H1 (cell line): Measurements from ENCODE around the gene TXNRD3. TPM values are rescaled to one million over a fixed set of nuclear protein-coding genes. Genes with fewer than 3 reads are reported as not detected.

ENCODE experiments used
- CBX8 ChIP-seq: fragments of 300-800, 300-1000 bp; sonication (generic); IDR thresholded peaks from 2 replicates; pipeline ENCODE4 v1.7.1; 2016; ENCODE audit warnings: low read depth, low read length, borderline replicate concordance
- CEBPB ChIP-seq: IDR thresholded peaks from 2 replicates; pipeline ENCODE4 v1.6.1; 2012; ENCODE audit warnings: low read depth, low read length
- CTBP2 ChIP-seq: IDR thresholded peaks from 2 replicates; pipeline ENCODE4 v1.7.0; 2011; ENCODE audit warnings: borderline replicate concordance, mild to moderate bottlenecking, moderate library complexity, mixed read lengths, low read length; ENCODE audit not compliant: insufficient read depth, insufficient read length
- HDAC6 ChIP-seq: IDR thresholded peaks from one replicate; pipeline ENCODE4 v1.7.1; 2012; ENCODE audit warnings: low read depth, mild to moderate bottlenecking, inconsistent platforms, low read length, moderate library complexity
- JUND ChIP-seq: IDR thresholded peaks from 2 replicates; pipeline ENCODE4 v1.6.1; 2011; ENCODE audit warnings: mild to moderate bottlenecking, improper control_type of control experiment, low read length
- PHF8 ChIP-seq: fragments of 200-600 bp; sonication (generic); conservative IDR thresholded peaks from 2 replicates; pipeline ENCODE4 v1.7.1; 2012; ENCODE audit warnings: low read depth, mild to moderate bottlenecking, inconsistent platforms, low read length, moderate library complexity
- SIX5 ChIP-seq: IDR thresholded peaks from 2 replicates; pipeline ENCODE4 v1.6.1; 2011; ENCODE audit warnings: mild to moderate bottlenecking, low read depth, low read length
- polyA plus RNA-seq, 7 experiments: library from polyadenylated mRNA; depleted of rRNA in 3 of 7; stranded (reverse) in 5 of 7; unstranded in 2 of 7; fragments of >200 nt in 5 of 7; fragments of 200-250 nt in 2 of 7; gene quantifications; 1 replicate in 5 of 7; 2 replicates in 1 of 7; 4 replicates in 1 of 7; pipeline versions ENCODE4 v1.2.1 to v1.2.3, GENCODE V29; 2011 to 2013; ENCODE audit warnings: missing spikeins in 2 of 7, mixed read lengths in 2 of 7
- total RNA-seq: library from RNA; stranded (reverse); fragmentation: NEBNext Ultra II Directional; extraction: Animal tissue kit (Norgen Biotek cat#: 25700); gene quantifications from 2 replicates; pipeline ENCODE4 v1.2.1, GENCODE V29; 2021
- TF ChIP-seq, protein P1 (sequence below), 3 experiments: IDR thresholded peaks; 1 replicate in 2 of 3; 2 replicates in 1 of 3; pipeline versions ENCODE4 v1.5.1 to v1.6.1; 2011; ENCODE audit warnings: low read length in 3 of 3, mild to moderate bottlenecking in 3 of 3, inconsistent platforms in 2 of 3, low read depth in 1 of 3, moderate library complexity in 1 of 3; ENCODE audit not compliant: insufficient read depth in 1 of 3; ENCODE audit errors: control extremely low read depth in 1 of 3

The TXNRD3 gene
- total and polyA plus RNA-seq, 2 of the 8 experiments (the other 6 are each of a cell fraction or from before 2014, with no cell fraction given), result 3.4 to 4.3 TPM

DNA sequence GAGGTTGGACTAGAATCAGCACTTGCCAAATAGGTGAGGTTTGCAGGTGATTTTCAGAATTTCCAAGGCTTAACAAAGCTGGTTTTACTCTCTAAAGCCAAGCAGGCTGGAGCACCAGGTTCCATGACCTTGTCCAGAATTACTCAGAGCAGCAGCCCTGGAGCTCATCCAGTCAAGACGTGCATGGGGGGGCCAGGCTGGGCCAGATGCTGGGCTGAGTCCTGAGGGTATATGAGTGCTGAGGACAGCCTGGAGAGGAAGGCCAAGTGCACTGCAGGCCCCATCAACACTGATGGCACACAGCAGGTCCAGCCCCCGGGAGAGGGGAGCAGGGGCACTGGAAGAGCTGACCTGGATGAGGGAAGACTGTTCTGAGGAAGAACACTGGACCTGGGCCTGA, 3.0 kb upstream of the TXNRD3 start (continued):
- TF ChIP-seq, protein P1, sequence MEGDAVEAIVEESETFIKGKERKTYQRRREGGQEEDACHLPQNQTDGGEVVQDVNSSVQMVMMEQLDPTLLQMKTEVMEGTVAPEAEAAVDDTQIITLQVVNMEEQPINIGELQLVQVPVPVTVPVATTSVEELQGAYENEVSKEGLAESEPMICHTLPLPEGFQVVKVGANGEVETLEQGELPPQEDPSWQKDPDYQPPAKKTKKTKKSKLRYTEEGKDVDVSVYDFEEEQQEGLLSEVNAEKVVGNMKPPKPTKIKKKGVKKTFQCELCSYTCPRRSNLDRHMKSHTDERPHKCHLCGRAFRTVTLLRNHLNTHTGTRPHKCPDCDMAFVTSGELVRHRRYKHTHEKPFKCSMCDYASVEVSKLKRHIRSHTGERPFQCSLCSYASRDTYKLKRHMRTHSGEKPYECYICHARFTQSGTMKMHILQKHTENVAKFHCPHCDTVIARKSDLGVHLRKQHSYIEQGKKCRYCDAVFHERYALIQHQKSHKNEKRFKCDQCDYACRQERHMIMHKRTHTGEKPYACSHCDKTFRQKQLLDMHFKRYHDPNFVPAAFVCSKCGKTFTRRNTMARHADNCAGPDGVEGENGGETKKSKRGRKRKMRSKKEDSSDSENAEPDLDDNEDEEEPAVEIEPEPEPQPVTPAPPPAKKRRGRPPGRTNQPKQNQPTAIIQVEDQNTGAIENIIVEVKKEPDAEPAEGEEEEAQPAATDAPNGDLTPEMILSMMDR (IDR thresholded peaks at IDR 0.05; ENCODE audit: control extremely low read depth in 1 of 3, insufficient read depth in 1 of 3, low read depth in 1 of 3, low read length in 3 of 3), result no peak
- TF ChIP-seq HDAC6 (no peak), JUND (no peak), SIX5 (no peak), CTBP2 (no peak), PHF8 (no peak), CEBPB (no peak), CBX8 (no peak)
